ENCODE data around the gene WDR89. TPM values are rescaled to one million over a fixed set of nuclear protein-coding genes. Genes with fewer than 3 reads are reported as not detected.

Gene WDR89
- total and polyA plus RNA-seq, 9 of the 15 experiments (the other 6 are each of a cell fraction or from before 2014, with no cell fraction given), result 9.3 to 25.6 (median 16.2) TPM

GRCh38 chr14:63565448-63565847 is 76.2 kb downstream of the WDR89 start:
- WGBS (ENCODE audit: insufficient coverage, low coverage, missing lambda C conversion rate), result 0% methylated on average over 2 of the region's 3 CpGs

More at GRCh38 chr14:63565448-63565847, 76.2 kb downstream of the WDR89 start:
- ATAC-seq, result no peak
- H3K9ac ChIP-seq (ENCODE audit: insufficient read depth in 1 of 2, low read depth in 2 of 2, low read length in 2 of 2), result no peak overlapping the region
- H3K4me2 ChIP-seq (ENCODE audit: insufficient read depth, low read length), result no peak overlapping the region
- no peaks in the 10 kb centered on the region for H3K9me3 ChIP-seq (replicated peaks; ENCODE audit: control insufficient read depth, insufficient read depth, low read depth, low read length)
- no peak overlapping the region for H3K4me3 ChIP-seq
- intact Hi-C loops (cut with micrococcal nuclease), result no loop called here
- no peaks in the 10 kb centered on the region for H3K9me1 ChIP-seq (ENCODE audit: control insufficient read depth, insufficient read depth, low read length)
- H4K20me1 ChIP-seq (replicated peaks; ENCODE audit: control insufficient read depth, insufficient read depth, low read length), result no peaks in the 10 kb centered on the region
- BruUV-seq (replicated peaks), result no TSS peak
- no peaks in the 10 kb centered on the region for H3K36me3 ChIP-seq (ENCODE audit: control insufficient read depth, insufficient read depth, low read length)
- FAIRE-seq, result no peak
- no peak for TF ChIP-seq SMARCA4 (IDR thresholded peaks at IDR 0.05)
- TF ChIP-seq ZNF280A (IDR thresholded peaks at IDR 0.05; ENCODE audit: low read depth, partially characterized antibody), result no peak
- TF ChIP-seq SNRNP70 (optimal IDR thresholded peaks at IDR 0.05; ENCODE audit: low read depth, low read length), result no peak
- no peak for TF ChIP-seq TBP (optimal IDR thresholded peaks at IDR 0.05; ENCODE audit: low read depth, low read length)
- TF ChIP-seq POLR2A (conservative IDR thresholded peaks at IDR 0.05), result no peak
- TF ChIP-seq GATAD2B (IDR thresholded peaks at IDR 0.05; ENCODE audit: borderline replicate concordance), result no peak
- no peak for TF ChIP-seq MAFK (IDR thresholded peaks at IDR 0.05; ENCODE audit: low read length)
- TF ChIP-seq ZNF274 (IDR thresholded peaks at IDR 0.05; ENCODE audit: borderline replicate concordance, low read depth, low read length), result no peak
- no peak for TF ChIP-seq DMBX1 (CRISPR knock-in tag; IDR thresholded peaks at IDR 0.05; ENCODE audit: borderline replicate concordance)
- POLR2A ChIA-PET, result no interaction called here
- H3K4me1 ChIP-seq (replicated peaks in 1 of 2; ENCODE audit: control insufficient read depth in 2 of 2, insufficient read depth in 2 of 2, low read length in 2 of 2), result no peaks in the 10 kb centered on the region
- H3K27ac ChIP-seq (ENCODE audit: extremely low read depth, low read depth, low read length), result no peak overlapping the region
- in situ Hi-C loops (cut with MboI), result no loop called here
- H3K27me3 ChIP-seq (ENCODE audit: control insufficient read depth in 2 of 2, insufficient read depth in 2 of 2, low read length in 2 of 2), result peaks cover 3 to 5% of the 10 kb centered on the region in 2 experiments; a peak in 3 of 5 replicates
- no peaks in the 10 kb centered on the region for H3K79me2 ChIP-seq (ENCODE audit: control insufficient read depth, insufficient read depth, low read length)
- CTCF ChIA-PET (ENCODE audit: low intra/inter-chr PET ratio), result no interaction called here
- no peak for DNase-seq (ENCODE audit: extremely low read depth in 1 of 4, low spot score in 3 of 4)
- H2AFZ ChIP-seq (ENCODE audit: low read depth, low read length), result no peak overlapping the region
